ENCODE results near the gene SBNO1.
"Not testable (repeated sequence)": the region's sequence is repeated elsewhere in the genome, so short reads cannot be mapped to it uniquely, and the experiment has no call there.

The SBNO1 gene

DNA sequence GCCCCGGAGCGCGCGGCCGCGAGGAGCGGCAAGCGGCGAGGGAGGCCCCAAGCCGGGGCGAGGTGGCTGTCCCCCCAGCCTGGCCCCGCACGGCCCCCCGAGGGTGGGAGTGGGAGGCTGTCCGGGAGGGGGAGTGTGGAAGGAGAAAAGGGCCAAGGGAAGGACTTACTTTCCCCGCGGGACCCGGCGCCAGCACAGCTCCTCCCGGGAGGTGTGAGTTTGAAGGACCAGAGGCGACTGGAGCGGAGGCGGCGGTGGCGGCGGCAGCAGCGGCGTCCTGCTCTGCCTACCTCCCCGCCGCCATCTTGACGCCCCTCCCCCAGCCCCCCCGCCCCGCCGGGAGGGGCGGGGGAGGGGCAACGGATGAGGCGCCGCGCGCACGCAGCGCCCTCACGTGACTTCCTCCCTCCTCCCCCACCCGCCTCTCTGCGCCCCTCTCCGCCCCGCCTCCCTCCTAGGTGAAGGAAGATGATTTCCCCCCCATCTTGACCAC, at the start of gene SBNO1:
SBNO1 (minus strand) TSS at position 316 of the 493 bp plus-strand sequence. CDS start 14,406 bp downstream, outside the sequence.
- peak; percentile 80 for DNase-seq

DNA sequence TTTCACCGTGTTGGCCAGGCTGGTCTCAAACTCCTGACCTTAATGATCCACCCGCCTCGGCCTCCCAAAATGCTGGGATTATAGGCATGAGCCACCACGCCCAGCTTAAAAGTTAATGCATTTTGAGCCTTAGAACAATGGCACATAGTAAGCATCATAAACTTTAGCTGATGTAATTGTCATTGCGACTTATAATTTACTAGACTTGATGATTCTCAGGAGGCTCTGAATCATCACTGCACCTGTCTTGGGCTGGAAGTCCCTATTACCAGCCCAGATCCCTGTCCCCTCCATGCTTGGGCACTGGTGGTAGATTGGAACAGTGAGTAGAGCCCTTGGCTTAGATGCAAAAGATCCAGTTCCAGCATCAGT, 45.4 kb upstream of the SBNO1 start:
- no peak for DNase-seq

DNA sequence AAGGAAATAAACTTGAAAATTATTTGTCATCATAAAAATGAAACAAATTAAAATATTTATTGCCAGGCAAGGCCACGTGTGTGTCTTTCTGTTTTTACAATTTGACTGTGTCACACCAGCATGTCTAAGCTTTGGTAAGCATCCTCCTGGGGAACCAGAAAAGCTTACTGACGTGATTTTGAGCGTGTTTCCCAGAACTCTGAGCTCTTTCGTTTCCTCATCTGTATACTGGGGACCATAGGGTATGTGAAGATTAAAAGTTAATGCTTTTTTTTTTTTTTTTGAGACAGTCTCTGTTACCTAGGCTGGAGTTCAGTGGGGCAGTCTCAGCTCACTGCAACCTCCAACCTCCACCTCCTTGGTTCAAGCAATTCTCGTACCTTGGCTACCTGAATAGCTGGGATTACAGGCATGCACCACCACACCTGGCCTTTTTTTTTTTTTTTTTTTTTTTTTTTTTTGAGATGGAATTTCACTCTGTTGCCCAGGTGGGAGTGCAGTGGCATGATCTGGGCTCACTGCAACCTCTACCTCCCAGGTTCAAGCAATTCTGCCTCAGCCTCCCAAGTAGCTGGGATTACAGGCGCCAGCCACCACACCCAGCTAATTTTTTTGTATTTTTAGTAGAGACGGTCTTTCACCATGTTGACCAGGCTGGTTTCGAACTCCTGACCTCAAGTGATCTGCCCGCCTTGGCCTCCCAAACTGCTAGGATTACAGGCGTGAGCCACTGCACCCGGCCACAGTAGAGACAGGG, 44.8 kb upstream of the SBNO1 start:
- peak; percentile 75 for DNase-seq

DNA sequence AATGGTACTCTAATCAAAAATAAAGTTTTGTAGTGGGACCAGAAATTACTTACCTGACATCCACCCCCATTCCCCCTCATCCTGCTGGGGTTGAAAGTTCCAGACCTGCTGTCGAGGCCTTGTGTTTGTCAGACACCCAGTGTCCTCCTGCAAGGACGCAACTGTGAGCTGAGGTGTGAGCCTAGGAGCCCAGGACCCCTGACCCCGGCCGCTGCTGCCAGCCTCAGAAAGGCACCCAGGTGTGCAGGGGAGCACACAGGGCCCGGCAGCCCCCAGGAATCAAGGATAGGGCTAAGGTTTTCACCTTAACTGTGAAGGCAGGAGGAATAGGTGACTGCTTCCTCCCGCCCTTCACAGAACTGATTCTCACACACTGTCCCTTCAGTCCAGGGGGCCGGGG, 44.0 kb upstream of the SBNO1 start:
- not testable (repeated sequence) for DNase-seq

DNA sequence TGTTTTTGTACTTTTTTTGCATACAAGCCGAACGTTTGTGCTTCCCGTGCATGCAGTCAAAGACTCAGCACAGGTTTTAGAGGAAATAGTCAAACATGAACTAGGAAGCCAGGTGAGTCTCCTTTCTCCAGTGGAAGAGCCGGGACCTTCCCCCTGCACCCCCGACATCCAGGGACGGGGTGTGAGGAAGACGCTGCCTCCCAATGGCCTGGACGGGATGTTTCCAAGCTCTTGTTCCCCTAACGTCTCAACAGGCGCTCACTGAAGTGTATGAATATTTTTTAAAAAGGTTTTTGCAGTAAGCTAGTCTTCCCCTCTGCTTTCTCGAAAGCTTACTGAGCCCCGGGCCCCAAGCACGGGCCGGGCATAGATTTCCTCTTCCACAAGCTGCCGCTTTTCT, 43.3 kb upstream of the SBNO1 start:
- DNase-seq: not testable (repeated sequence)

DNA sequence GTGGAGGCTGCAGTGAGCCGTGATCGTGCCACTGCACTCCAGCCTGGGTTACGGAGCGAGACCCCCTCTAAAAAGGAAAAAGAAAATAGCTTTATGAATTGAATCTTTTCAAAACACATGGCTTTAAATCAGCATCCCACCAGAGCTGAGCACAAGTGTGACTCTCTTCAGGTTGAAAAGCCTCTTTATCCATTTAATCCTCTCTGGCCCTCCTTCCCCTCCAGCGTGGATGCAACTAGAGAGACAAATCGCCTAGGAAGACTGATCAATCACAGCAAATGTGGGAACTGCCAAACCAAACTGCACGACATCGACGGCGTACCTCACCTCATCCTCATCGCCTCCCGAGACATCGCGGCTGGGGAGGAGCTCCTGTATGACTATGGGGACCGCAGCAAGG, 42.6 kb upstream of the SBNO1 start:
- not testable (repeated sequence) for DNase-seq

DNA sequence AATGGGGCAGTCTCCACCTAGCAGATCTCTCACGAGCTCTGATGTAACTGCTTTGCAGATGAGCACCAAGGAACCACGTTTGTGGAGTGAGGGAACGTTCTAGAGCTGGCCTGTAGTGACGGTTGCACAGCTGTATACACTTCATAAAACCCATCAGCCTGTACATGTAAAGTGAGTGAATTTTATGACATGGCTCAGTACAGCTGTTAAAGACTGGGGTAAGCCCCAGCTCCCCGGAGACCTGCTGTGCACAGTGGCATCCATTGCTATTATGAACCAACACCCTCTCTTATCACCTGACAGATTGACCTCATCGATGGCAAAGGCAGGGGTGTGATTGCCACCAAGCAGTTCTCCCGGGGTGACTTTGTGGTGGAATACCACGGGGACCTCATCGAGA, 39.9 kb upstream of the SBNO1 start:
- no peak for DNase-seq

DNA sequence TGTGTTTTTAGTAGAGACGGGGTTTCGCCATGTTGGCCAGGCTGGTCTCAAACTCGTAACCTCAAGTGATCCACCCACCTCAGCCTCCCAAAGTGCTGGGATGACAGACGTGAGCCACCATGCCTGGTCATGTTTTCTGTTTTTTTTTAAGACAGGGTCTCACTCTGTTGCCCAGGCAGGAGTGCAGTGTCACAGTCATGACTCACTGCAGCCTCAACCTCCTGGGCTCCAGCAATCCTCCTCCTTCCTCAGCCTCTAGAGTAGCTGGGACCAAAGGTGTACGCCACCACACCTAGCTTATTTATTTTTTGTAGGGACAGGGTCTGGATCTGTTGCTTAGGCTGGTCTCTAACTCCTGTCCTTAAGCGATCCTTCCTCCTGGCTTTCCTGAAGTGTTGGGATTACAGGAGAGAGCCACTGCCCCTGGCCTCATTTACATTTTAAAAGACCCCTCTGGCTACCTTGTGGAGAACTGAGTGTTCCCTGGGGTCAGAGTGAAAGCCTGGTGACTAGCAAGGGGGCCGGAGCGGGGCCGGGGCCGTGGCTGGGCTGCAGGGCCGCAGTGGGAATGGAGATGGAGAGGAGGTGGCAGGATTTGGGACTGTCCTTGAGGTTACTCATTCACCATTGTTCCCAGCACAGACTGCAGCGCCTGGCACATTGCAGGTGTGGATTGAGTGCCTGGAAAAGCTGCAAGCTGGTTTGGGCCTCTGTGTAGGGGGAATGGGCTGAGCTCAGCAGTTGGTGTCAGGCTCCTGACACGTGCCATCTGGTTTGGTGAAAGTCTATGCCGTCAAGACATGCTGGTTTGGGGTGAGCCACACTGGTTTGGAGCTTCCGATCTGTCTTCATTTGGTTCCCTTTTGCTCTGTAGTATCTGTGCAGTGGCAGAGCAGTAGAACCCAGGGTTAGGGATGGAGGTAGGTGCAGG, 37.4 kb upstream of the SBNO1 start:
- DNase-seq: peak; percentile 48

DNA sequence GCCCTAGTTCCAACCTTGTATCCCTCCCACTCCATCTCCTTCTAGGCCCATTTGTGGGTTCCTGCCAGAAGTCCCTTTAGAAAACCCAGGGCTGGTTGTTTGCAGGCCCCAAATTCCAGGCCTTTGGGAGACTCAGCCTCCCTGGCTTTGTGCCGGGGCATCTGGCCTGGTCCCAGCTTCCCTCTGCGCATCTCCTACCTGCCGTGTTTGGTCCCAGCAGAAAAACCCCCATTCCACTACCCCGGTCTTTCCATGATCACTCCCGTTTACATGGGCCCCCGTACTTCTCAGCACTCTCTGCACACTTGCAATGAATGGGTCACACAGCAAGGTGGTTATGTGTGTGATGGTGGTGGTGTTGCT, 34.6 kb upstream of the SBNO1 start:
- no peak for DNase-seq

DNA sequence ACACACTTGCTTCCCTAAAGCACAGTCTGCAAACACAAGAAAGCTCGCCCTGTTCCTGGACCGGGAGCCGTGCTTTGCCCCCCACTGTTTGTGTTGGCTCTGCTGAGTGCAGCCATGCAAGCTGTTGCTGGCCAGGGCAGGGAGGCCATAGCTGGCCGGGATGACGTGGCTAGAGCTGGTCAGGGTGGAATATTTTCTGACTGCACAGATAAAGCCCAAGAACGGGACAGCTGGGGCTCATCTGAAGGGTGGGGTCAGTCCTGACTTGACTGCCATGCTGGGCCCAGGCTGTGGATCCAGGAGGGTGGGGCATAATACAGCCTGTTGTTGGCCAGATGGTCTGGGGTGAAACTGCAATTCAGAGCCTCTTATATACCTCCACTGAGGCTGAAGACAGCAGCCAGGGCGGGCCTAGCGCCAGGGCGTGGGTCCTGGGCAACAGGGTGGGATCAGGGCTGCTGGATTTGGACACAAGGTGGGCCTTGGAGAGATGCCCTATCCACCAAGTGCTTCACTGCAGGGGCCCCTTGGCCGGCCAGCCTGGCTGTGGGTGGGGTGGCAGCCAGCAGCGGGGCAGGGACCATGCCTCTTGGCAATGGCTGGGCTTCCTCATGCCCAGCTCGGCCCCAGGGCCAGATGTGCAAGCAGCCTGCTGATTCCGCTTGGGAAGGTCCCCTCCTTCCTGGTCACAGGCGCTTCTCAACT, 34.1 kb upstream of the SBNO1 start:
- DNase-seq: no peak

DNA sequence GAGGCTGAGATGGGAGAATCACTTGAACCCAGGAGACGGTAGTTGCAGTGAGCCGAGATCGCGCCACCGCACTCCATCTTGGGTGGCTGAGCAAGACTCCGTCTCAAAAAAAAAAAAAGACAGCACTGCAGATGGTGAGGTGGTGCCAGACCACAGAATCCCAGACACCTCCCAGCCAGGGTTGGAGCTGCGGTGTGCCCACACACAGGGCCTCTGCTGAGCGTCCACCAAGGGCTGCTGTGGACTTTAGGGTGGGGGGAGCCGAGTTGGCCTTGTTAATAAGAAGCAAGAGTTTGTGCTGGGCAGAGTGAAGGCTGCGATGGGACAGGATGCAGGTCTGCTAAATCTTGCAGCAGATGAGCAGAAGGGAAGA, 33.5 kb upstream of the SBNO1 start:
- DNase-seq: no peak

DNA sequence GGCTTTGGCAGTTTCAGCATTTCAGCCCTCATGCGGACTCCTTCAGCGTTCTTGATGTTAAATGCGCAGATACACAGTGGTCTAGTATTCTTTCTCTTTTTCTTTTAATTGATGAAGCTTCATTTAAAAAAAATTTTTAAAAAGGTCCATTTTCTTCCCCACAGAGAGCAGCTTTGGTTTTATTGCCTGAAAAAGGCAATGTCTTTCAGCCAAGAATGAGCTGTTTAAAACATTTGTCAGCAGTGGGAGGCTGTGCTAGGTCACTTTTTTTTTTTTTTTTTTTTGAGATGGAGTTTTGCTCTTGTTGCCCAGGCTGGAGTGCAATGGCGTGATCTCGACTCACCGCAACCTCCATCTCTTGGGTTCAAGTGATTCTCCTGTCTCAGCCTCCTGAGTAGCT, 32.8 kb upstream of the SBNO1 start:
- DNase-seq: no peak

DNA sequence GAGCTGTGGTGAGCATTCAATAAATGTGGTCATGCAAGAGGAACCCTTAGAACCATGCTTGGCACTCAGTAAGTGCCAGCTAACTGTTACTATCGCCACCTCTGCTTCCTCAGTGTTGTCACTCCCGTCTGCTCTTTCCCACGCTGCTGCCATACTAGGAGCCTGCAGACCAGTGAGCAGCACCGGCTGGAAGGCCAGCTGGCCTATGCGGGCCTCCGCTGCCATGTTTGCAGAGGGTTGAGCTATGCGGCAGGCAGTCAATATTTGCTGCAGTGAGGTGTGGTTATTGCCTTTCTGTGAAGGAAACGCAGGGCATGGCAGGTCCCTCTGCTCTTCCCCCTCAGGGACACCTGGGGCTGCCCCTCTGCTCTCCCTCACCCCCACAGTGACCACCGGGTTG, 32.3 kb upstream of the SBNO1 start:
- no peak for DNase-seq

DNA sequence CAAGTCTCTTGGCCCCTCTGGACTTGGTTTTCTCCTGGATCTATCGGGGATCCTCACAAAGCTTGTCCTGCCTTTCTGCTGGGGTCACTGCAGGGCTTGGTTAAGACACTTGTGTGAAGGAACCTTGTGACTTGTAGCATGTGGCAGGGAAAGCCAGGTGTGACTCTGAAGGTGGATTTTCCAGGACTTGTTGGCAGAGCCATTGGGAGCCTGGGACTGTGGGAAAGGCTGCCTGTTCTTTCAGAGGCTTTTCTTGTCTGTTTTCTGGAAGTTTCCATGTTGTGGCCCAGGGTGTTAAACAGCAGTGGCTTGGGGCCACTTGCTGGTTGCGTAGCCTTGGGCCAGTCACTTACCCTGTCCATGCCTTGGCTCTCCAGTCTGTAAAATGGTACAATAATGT, 31.9 kb upstream of the SBNO1 start:
- DNase-seq: no peak

DNA sequence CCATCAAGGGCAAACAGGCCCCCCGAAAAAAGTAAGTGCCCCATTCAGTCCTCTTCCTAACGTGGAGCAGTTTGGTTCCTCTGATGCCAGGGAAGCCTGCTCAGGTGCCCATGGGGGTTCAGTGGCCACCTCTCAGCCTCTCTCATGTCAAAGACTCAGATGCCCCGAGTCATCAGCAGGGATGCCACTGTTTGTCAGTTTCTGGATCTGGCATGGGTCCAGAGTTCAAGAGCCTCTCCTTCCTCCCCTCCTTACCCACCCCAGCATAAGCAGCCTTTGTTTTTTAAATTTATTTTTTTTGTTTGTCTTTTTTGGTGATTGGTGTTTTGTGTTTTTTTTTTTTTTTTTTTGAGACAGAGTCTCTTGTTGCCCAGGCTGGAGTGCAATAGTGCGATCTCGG, 30.6 kb upstream of the SBNO1 start:
- no peak for DNase-seq

DNA sequence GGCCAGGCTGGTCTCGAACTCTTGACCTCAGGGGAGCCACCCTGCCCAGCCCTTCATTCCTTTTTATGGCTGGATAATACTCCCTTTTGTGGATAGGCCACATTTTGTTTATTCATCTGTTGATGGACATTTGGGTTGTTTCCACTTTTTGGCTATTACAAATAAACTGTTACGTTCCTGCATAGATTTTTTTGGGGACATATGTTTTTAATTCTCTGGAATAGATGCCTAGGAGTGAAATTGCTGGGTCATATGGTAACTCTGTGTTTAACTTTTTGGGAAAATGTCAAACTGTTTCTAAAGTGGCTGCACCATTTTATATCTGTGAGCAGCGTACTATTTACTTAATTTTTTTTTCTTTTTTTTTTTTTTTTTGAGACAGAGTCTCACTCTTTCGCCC, 29.1 kb upstream of the SBNO1 start:
- DNase-seq: no peak

DNA sequence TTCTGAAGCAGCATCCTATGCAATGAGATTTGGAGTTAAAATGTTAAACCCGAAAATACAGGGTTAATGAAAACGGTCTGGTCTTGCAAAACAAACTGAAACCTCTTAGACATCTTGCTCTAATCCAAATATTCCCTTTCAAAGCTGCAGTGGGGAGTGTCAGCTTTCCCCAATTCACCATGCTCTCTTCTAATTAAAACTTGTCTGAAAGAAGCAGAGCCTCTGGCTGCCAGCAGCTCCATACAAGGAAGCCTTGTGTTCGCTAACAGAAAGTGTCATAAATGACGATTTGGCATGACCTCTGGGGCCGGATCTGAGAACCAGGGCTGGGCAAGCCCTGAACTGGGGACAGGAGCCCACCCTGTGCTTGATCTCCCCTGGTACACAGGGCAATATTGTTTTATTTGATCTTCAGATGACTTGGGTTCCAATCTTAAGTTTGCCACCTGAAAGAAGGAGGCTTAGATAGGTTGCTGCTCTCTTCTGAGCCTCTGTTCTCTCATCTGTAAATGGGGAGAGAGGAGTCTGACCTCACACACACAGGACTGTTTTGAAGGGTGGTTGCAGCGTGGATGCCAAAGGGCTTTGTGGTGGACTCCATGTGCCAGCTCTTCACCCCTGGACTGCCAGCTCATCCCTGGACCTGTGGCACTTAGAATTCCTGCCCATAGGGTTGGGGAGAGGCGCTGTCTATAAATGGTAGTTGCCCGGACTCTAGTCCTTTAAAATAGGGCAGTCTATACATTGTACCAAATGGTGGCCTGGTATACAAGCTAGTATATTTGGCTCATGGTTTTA, 27.1 kb upstream of the SBNO1 start:
- DNase-seq: no peak

DNA sequence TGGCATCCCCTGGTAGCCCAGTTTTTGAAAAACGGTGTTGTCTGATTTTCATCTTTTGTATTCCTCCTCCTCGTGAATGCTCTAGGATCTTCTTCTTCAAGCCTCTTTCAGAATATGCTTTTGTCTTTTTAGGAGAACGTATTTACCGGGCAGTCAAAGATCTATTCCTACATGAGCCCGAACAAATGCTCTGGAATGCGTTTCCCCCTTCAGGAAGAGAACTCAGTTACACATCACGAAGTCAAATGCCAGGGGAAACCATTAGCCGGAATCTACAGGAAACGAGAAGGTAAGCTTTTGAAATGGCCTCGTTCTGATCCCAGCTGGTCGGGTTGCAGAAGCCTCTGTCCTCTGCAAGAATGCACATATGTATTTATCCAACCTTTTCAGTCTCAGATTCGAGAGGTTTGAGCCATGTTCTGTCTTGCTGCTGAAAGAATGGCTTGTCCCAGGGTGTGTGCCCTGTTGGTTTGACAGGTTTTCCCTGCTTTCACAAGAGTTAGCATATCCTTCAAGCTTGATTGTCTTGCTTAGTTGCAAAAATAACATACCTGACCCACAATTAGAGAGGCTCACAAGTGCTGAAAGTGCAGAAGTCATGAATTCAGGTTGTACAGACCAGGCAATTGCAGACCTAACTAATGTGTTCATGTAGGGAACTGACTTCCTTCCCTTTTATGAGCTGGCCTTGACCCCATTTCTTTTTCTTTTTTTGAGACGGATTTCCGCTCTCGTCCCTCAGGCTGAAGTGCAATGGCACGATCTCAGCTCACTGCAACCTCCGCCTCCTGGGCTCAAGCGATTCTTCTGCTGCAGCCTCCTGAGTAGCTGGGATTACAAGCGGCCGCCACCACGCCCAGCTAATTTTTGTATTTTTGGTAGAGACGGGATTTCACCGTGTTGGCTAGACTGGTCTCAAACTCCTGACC, 26.1 kb upstream of the SBNO1 start:
- DNase-seq: no peak

DNA sequence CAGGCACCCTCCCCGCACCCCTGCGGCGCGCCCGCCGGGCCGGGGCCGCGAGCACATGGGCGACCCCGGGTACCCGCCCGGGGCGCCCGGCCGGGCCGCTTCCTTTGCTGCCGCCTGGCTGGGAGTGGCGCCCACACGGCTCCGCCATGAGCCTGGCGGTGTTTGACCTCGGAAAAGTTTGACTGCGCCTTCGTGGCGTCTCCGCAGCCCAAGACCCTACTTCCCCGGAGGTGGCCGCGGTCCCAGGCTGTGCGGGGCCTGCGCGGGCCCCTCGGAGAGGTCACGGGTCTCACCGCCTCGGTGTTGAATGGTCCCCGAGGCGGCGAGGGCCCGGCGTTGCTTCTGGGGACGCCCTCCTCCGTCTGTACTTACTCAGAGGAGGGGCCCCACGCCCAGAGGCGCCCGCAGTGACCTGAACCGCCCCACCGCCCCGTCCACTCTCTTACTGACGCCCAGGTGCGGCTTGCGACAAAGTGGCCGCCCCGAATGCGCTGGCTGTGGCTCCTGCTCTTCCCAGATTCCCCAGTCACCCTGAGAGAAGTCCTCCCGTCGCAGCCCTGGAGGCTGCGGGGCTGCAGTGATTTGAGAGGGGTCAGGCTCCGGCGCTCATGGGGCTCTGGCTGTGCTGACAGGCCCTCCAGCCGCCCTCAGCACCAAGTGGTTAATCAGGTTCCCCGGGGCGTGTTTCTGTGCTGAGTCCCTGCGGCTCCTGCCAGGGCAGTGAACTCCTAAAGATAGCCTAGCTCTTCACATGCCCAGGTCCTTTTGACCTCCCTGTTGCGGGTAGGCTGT, 25.1 kb upstream of the SBNO1 start:
- no peak for DNase-seq

DNA sequence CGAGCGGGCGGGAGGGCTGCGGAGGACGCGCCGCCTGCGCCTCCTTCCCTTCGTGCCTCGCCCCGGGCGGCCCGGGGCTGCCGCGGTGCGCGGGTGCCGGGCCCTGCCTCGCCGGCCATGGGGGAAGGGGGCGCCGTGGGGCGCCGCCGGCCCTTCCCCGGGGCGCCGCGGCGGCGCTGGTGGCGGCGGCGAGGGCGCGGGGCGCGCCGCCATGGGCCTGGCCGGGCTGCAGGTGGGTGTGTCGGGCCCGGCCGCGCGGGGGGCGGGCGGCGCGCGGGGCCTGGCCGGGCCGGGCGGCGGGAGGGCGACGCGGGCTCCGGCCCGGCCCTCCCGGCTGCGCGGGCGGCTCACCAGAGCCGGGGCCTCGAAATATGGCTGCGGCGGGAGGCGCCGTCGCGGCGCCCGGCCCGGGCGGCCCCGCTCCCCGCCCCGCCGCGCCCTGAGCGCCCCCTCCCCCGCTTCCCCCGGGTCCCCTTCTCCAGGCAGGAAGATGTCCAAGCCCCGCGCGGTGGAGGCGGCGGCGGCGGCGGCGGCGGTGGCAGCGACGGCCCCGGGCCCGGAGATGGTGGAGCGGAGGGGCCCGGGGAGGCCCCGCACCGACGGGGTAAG, 24.4 kb upstream of the SBNO1 start:
- DNase-seq: no peak

Data from MV-4-11 (cell line).